ENCODE measurements around the gene SCGB3A2.

DNA sequence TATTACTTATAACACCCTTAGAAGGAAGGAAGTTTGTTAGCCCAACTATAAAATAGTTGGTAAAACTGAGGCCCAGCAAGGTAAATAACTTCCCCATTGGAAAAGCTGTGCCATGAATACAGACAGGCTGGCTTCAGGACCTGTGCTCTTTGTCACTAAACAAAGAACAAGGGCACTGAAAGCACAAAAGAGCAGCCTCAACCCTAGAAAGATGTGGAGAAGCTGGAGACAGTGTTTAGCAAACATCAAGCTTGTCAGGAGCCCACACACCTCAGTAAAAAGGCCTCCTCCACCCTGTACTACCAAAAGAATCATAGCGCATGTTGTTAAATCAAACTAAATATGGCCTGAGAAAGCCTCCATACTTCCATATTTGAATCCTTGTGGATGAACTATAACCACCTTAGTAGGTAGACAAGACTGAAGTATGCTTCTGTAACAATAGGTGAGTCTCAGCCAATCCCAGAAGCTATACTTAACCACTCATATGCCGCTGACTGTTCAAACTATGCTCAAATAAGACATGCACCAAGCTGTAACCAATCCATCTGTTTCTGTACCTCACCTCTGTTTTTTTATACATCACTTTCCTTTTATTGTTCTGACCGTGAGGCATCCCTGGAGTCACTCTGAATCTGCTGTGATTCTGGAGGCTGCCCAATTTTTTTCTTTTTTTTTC is 18.4 kb upstream of the SCGB3A2 start:
- TF ChIP-seq CTCF (conservative IDR thresholded peaks at IDR 0.05; ENCODE audit: low read depth, low read length) (no peak), EZH2phosphoT487 (IDR thresholded peaks at IDR 0.05; ENCODE audit: borderline replicate concordance, low read length) (no peak)

Data from PC-3 (cell line).